GM23338 (cell line): ENCODE results near the gene UBAC1. TPM values are rescaled to one million over a fixed set of nuclear protein-coding genes. Genes with fewer than 3 reads are reported as not detected.

Experiments used
- ATAC-seq: fragments of 200-7000 bp; cut with Tn5 transposase; 3 replicates; pipeline ENCODE4 v1.9.1; 2020
- DNase-seq: peaks from one replicate; pipeline ENCODE4 v3.0.0-alpha.2; 2015; ENCODE audit warnings: low spot score
- H2AFZ ChIP-seq: fragments of 200-600 bp; sonication (generic); 2 replicates; pipeline ENCODE4 v1.8.0; 2016; ENCODE audit warnings: antibody characterized with exemption, mild to moderate bottlenecking, moderate library complexity
- H3F3A ChIP-seq: fragments of 200-600 bp; sonication (generic); replicated peaks from 2 replicates; pipeline ENCODE4 v1.8.0; 2017; ENCODE audit warnings: antibody characterized with exemption, mixed run types, low read depth
- H3K27ac ChIP-seq: fragments of 200-600 bp; sonication (generic); 2 replicates; pipeline ENCODE4 v1.6.1; 2016; ENCODE audit warnings: low read depth
- H3K27me3 ChIP-seq: fragments of 200-600 bp; sonication (generic); 2 replicates; pipeline ENCODE4 v1.8.0; 2016; ENCODE audit warnings: mild to moderate bottlenecking, mixed run types, moderate library complexity; ENCODE audit not compliant: insufficient read depth
- H3K36me3 ChIP-seq: fragments of 200-600 bp; sonication (generic); 2 replicates; pipeline ENCODE4 v1.8.0; 2016; ENCODE audit warnings: mild to moderate bottlenecking; ENCODE audit not compliant: insufficient read depth
- H3K4me1 ChIP-seq: fragments of 200-600 bp; sonication (generic); 2 replicates; pipeline ENCODE4 v1.8.0; 2016; ENCODE audit warnings: mild to moderate bottlenecking, moderate library complexity; ENCODE audit not compliant: insufficient read depth
- H3K4me2 ChIP-seq: fragments of 200-600 bp; sonication (generic); 2 replicates; pipeline ENCODE4 v1.7.1; 2017; ENCODE audit warnings: mixed run types
- H3K4me3 ChIP-seq: fragments of 200-600 bp; sonication (generic); 2 replicates; pipeline ENCODE4 v1.6.1; 2016; ENCODE audit warnings: mixed run types
- H3K79me2 ChIP-seq: fragments of 200-600 bp; sonication (generic); replicated peaks from 2 replicates; pipeline ENCODE4 v1.8.0; 2017; ENCODE audit warnings: mild to moderate bottlenecking; ENCODE audit not compliant: insufficient read depth
- H3K9me2 ChIP-seq: fragments of 200-600 bp; sonication (generic); 2 replicates; pipeline ENCODE4 v1.8.0; 2017; ENCODE audit not compliant: insufficient read depth
- H4K20me1 ChIP-seq: fragments of 200-600 bp; sonication (generic); replicated peaks from 2 replicates; pipeline ENCODE4 v1.8.0; 2017; ENCODE audit warnings: mild to moderate bottlenecking; ENCODE audit not compliant: insufficient read depth
- H3K27ac Mint-ChIP-seq: 2 replicates; pipeline ENCODE4 v1.8.0; 2020; ENCODE audit warnings: inconsistent platforms, mild to moderate bottlenecking, moderate library complexity, mixed read lengths
- H3K27me3 Mint-ChIP-seq: 3 replicates; pipeline ENCODE4 v1.8.0; 2022; ENCODE audit warnings: low read depth, mild to moderate bottlenecking, moderate library complexity, mixed read lengths, inconsistent platforms; ENCODE audit not compliant: insufficient read depth, poor library complexity
- H3K36me3 Mint-ChIP-seq: 3 replicates; pipeline ENCODE4 v1.8.0; 2021; ENCODE audit warnings: low read depth, mild to moderate bottlenecking, inconsistent platforms, moderate library complexity, mixed read lengths
- H3K4me1 Mint-ChIP-seq: 3 replicates; pipeline ENCODE4 v1.8.0; 2020; ENCODE audit warnings: mild to moderate bottlenecking, inconsistent platforms, mixed read lengths
- H3K4me3 Mint-ChIP-seq: 3 replicates; pipeline ENCODE4 v1.8.0; 2021; ENCODE audit warnings: moderate library complexity, mild to moderate bottlenecking, inconsistent platforms, mixed read lengths
- H3K9me3 Mint-ChIP-seq: 3 replicates; pipeline ENCODE4 v1.8.0; 2020; ENCODE audit warnings: moderate library complexity, mild to moderate bottlenecking, inconsistent platforms, mixed read lengths
- CREB1 ChIP-seq: fragments of 250-450 bp; sonication (Bioruptor Pico); IDR thresholded peaks from 2 replicates; pipeline ENCODE4 v1.5.0; 2020; ENCODE audit warnings: low read depth, mild to moderate bottlenecking, moderate library complexity
- CTCF ChIP-seq, 2 experiments: fragments of 200-600 bp in 1 of 2; sonication (generic) in 1 of 2; conservative IDR thresholded peaks; 2 replicates each; pipeline versions ENCODE4 v1.5.1 to v1.6.1; 2016 to 2017; ENCODE audit warnings: antibody characterized with exemption in 2 of 2, low read depth in 2 of 2, mild to moderate bottlenecking in 2 of 2, moderate library complexity in 1 of 2
- EZH2 ChIP-seq: fragments of 200-600 bp; sonication (generic); IDR thresholded peaks from one replicate; pipeline ENCODE4 v1.8.0; 2017; ENCODE audit warnings: antibody characterized with exemption, mild to moderate bottlenecking, low read depth; ENCODE audit not compliant: unreplicated experiment
- EZH2phosphoT487 ChIP-seq: fragments of 200-600 bp; sonication (generic); IDR thresholded peaks from one replicate; pipeline ENCODE4 v1.8.1; 2018; ENCODE audit warnings: antibody characterized with exemption; ENCODE audit not compliant: unreplicated experiment
- NANOG ChIP-seq: IDR thresholded peaks from 2 replicates; pipeline ENCODE4 v1.6.1; 2016; ENCODE audit warnings: antibody characterized with exemption, borderline replicate concordance
- POLR2AphosphoS5 ChIP-seq: IDR thresholded peaks from 2 replicates; pipeline ENCODE4 v1.6.1; 2016; ENCODE audit warnings: antibody characterized with exemption, low read depth
- ZNF331 ChIP-seq: fragments of 250-450 bp; sonication (Bioruptor Pico); IDR thresholded peaks from 2 replicates; pipeline ENCODE4 v1.5.0; 2020; ENCODE audit warnings: low read depth, mild to moderate bottlenecking, moderate library complexity
- ZNF462 ChIP-seq: fragments of 250-450 bp; sonication (Bioruptor Pico); IDR thresholded peaks from 2 replicates; pipeline ENCODE4 v1.5.0; 2020; ENCODE audit warnings: mild to moderate bottlenecking, moderate library complexity
- polyA plus RNA-seq: library from polyadenylated mRNA; unstranded; fragments of >200 nt; fragmentation: Nextera tagmentation; extraction: Ambion mirVana; gene quantifications from 2 replicates; pipeline ENCODE4 v1.2.1, GENCODE V29; 2016
- total RNA-seq: library from RNA; depleted of rRNA; stranded (reverse); fragments of >200 nt; shearing (Covaris generic); gene quantifications from 2 replicates; pipeline ENCODE4 v1.2.3, GENCODE V29; 2014

Gene UBAC1
- total and polyA plus RNA-seq, 2 experiments from 2014 or later: 63.2 to 86.6 TPM

- no peaks in the 10 kb centered on the region for H3K36me3 ChIP-seq
- peaks cover 49% of the 10 kb centered on the region for H3K79me2 ChIP-seq
- H3K9me2 ChIP-seq: no peaks in the 10 kb centered on the region
- DNase-seq: peak; percentile 53
- Mint-ChIP-seq H3K27ac (no peak overlapping the region; the same call in 1 of the 2 replicates), H3K27me3 (peaks cover 12% of the 10 kb centered on the region), H3K9me3 (no peaks in the 10 kb centered on the region), H3K36me3 (no peaks in the 10 kb centered on the region), H3K4me3 (peak overlapping the region; percentile 86), H3K4me1 (peaks cover 22% of the 10 kb centered on the region)
- no peak overlapping the region for H2AFZ ChIP-seq
- peak overlapping the region; percentile 99 for H3K4me2 ChIP-seq
- H3K4me1 ChIP-seq: peaks cover 7% of the 10 kb centered on the region; the same call in 1 of the 2 replicates
- peaks cover 18% of the 10 kb centered on the region for H4K20me1 ChIP-seq
- TF ChIP-seq POLR2AphosphoS5 (peak; percentile 53), ZNF331 (0 out of 2 replicates have a peak, but pooled peaks have one; percentile 5), CTCF (conservative IDR thresholded peaks at IDR 0.05; ENCODE audit: low read depth in 2 of 2) (no peak; a peak in 1 of 4 replicates), CREB1 (CRISPR knock-in tag) (no peak)
- ATAC-seq: peak; percentile 48
- H3K27me3 ChIP-seq: no peaks in the 10 kb centered on the region
- H3K4me3 ChIP-seq: peak overlapping the region; percentile 97
- 0 out of 2 replicates have a peak, but pooled peaks cover 9% of the 10 kb centered on the region for H3F3A ChIP-seq
- H3K27ac ChIP-seq: no peak overlapping the region
Measured at GRCh38 chr9:135960411-135961276, 529 bp downstream of the UBAC1 start.

- Mint-ChIP-seq H3K4me1 (peaks cover 22% of the 10 kb centered on the region), H3K27ac (no peak overlapping the region), H3K4me3 (peak overlapping the region; percentile 86), H3K36me3 (peaks cover under 1% of the 10 kb centered on the region; the same call in 1 of the 3 replicates), H3K27me3 (peaks cover 12% of the 10 kb centered on the region), H3K9me3 (no peaks in the 10 kb centered on the region)
- ATAC-seq (no peak), DNase-seq (no peak)
- Histone ChIP-seq H4K20me1 (peaks cover 18% of the 10 kb centered on the region), H3K27me3 (no peaks in the 10 kb centered on the region), H3K27ac (no peak overlapping the region), H3F3A (0 out of 2 replicates have a peak, but pooled peaks cover 9% of the 10 kb centered on the region), H2AFZ (no peak overlapping the region), H3K4me2 (peak overlapping the region; percentile 99), H3K9me2 (no peaks in the 10 kb centered on the region), H3K4me3 (peak overlapping the region; percentile 97), H3K79me2 (peaks cover 54% of the 10 kb centered on the region), H3K36me3 (no peaks in the 10 kb centered on the region; the same call in 1 of the 2 replicates), H3K4me1 (peaks cover 7% of the 10 kb centered on the region; the same call in 1 of the 2 replicates)
- TF ChIP-seq POLR2AphosphoS5 (no peak), EZH2phosphoT487 (no peak), ZNF462 (CRISPR knock-in tag) (no peak), EZH2 (no peak), NANOG (no peak)
Measured at GRCh38 chr9:135959814-135960213, 1.4 kb downstream of the UBAC1 start.
